ENCODE measurements around the gene MAPK14.
A peak's percentile ranks its signal among the peaks of the same experiment; 100 is the strongest.
"Not testable (repeated sequence)": the region's sequence is repeated elsewhere in the genome, so short reads cannot be mapped to it uniquely, and the experiment has no call there.

MAPK14 gene

GRCh38 chr6:36027501-36028087 lies at the start of gene MAPK14:
MAPK14 (plus strand) TSS chr6:36027808; CDS start chr6:36028158, 350 bp downstream.
- peak; percentile 99 for DNase-seq (ENCODE audit: low read depth)

- not testable (repeated sequence) for DNase-seq (ENCODE audit: low read depth)
Measured at GRCh38 chr6:35980126-35980525, 47.5 kb upstream of the MAPK14 start.

- DNase-seq (ENCODE audit: low read depth) = peak; percentile 28
Measured at GRCh38 chr6:35980991-35981645, 46.5 kb upstream of the MAPK14 start.

GRCh38 chr6:35984701-35985100 lies 42.9 kb upstream of the MAPK14 start:
- DNase-seq (ENCODE audit: low read depth) = no peak

GRCh38 chr6:35988047-35988446 lies 39.6 kb upstream of the MAPK14 start:
- not testable (repeated sequence) for DNase-seq (ENCODE audit: low read depth)

GRCh38 chr6:35993150-35993549 lies 34.5 kb upstream of the MAPK14 start:
- no peak for DNase-seq (ENCODE audit: low read depth)

- DNase-seq (ENCODE audit: low read depth) = no peak
Measured at GRCh38 chr6:36000451-36000850, 27.2 kb upstream of the MAPK14 start.

- no peak for DNase-seq (ENCODE audit: low read depth)
Measured at GRCh38 chr6:36015666-36016065, 11.9 kb upstream of the MAPK14 start.

GRCh38 chr6:36018339-36018738 lies 9.3 kb upstream of the MAPK14 start:
- DNase-seq (ENCODE audit: low read depth) = no peak

GRCh38 chr6:36019167-36019566 lies 8.4 kb upstream of the MAPK14 start:
- DNase-seq (ENCODE audit: low read depth) = no peak

- DNase-seq (ENCODE audit: low read depth) = no peak
Measured at GRCh38 chr6:36020154-36020553, 7.5 kb upstream of the MAPK14 start.

- no peak for DNase-seq (ENCODE audit: low read depth)
Measured at GRCh38 chr6:36023996-36024795, 3.4 kb upstream of the MAPK14 start, which contains the start of gene SLC26A8. SLC26A8 (minus strand) TSS chr6:36024641; CDS start chr6:36019707, 4,934 bp downstream.

GRCh38 chr6:36025260-36025931 lies 2.2 kb upstream of the MAPK14 start:
- DNase-seq (ENCODE audit: low read depth) = peak; percentile 93

- peak; percentile 79 for DNase-seq (ENCODE audit: low read depth)
Measured at GRCh38 chr6:36025932-36026327, 1.7 kb upstream of the MAPK14 start.

GRCh38 chr6:36028088-36028876 lies 674 bp downstream of the MAPK14 start:
- peak; percentile 15 for DNase-seq (ENCODE audit: low read depth)

- DNase-seq (ENCODE audit: low read depth) = peak; percentile 89
Measured at GRCh38 chr6:36028877-36029324, 1.3 kb downstream of the MAPK14 start.

GRCh38 chr6:36029464-36029863 lies 1.9 kb downstream of the MAPK14 start:
- DNase-seq (ENCODE audit: low read depth) = peak; percentile 92

GRCh38 chr6:36032261-36032660 lies 4.7 kb downstream of the MAPK14 start:
- DNase-seq (ENCODE audit: low read depth) = no peak

- not testable (repeated sequence) for DNase-seq (ENCODE audit: low read depth)
Measured at GRCh38 chr6:36033144-36033543, 5.5 kb downstream of the MAPK14 start.

- DNase-seq (ENCODE audit: low read depth) = peak; percentile 49
Measured at GRCh38 chr6:36033935-36034334, 6.3 kb downstream of the MAPK14 start.

- DNase-seq (ENCODE audit: low read depth) = no peak
Measured at GRCh38 chr6:36034441-36034840, 6.8 kb downstream of the MAPK14 start.

Measured in amniotic epithelial cell (primary cell).